Measurements from ENCODE around the gene LRP1B.
"Not testable (repeated sequence)": the region's sequence is repeated elsewhere in the genome, so short reads cannot be mapped to it uniquely, and the experiment has no call there.

LRP1B gene

DNA sequence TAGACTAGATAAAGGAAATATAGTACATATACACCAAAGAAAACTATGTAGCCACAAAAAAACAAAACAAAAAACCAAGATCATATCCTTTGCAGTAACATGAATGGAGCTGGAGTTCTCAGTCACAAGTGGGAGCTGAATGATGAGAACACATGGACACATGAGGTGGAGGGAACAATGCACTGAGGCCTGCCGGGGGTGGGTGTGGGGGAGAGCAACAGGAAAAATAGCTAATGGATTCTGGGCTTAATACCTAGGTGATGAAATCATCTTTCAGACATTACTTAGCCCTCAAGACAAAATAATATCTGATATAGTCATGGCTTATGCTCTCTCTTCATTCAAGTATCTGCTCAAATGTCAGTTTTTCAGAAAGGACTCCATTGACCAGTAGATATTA lies 930.6 kb downstream of the LRP1B start:
- no peak for DNase-seq

DNA sequence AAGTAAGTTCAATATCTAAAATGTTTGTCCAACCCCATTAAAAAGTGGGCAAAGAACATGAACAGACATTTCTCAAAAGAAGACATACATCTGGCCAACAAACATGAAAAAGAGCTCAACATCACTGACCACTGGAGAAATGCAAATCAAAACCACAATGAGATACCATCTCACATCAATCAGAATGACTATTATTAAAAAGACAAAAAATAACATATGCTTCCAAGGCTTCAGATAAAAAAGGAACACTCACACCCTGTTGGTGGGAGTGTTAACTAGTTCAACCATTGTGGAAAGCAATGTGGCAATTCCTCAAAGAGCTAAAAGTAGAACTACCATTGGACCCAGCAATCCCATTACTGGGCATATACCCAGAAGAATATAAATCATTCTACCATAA lies 931.1 kb downstream of the LRP1B start:
- DNase-seq = no peak

DNA sequence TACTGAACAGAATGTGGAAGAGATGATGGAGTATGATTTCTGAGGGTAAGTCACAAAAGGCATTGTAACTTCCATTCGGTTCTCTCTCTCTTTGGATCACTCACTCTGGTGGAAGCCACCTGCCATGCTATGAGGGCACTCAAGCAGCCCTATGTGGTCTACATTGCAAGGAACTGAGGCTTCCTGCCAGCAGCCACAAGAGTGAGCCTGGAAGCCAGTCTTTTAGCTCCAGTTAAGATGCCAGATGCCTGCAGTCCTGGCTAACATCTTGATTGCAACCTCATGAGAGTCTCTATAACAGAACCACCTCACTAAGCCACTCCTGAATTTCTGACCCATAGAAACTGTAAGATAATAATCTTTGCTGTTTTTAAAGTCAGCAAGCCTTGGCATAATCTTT lies 935.7 kb downstream of the LRP1B start:
- DNase-seq = no peak

DNA sequence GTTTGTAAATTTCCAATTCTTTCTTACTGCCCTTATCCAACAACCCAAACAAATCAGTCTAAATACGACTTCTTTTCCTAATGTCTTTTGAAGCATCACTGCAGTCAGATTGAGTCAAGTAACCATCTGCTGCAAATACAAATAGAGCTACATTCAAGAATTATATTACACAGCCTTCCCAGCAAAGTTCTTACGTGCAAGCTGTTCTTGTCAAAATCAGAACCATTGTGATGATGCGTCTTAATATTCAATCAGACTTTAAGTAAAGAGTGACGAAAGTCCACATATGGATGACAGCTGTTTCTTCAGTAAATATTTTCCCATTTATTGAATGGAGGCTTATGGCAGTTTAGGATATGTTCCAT lies 943.8 kb downstream of the LRP1B start:
- no peak for DNase-seq

DNA sequence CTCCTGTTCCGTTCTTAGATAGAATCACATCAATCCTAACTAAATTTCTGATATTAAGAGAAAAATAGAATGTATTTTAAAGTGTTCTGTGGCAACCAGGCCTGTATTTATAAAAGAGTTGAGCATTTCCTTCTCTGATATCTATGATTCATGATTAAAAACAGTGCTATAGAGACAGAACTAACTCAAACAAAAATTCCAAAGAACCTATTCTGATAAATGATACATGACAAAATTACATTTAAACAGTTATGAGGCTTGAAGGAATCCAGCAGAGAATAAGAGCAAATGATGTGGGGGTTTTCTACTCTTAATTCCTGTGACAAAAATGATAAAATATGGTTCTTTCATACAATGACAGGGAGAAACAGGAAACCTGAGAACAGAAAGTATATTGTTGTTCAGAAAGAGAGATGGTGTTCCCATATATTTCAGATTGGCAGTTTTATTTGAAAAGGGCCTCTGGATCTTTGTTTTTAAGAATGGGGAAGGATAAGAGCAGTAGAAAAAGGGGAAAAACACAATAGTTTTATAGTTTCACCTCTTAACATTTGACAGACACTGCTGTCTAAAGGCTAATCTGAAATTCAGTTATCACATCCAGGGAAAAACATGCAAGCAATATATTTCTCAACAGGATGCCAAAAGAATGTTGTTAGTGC lies 944.3 kb downstream of the LRP1B start:
- no peak for DNase-seq

DNA sequence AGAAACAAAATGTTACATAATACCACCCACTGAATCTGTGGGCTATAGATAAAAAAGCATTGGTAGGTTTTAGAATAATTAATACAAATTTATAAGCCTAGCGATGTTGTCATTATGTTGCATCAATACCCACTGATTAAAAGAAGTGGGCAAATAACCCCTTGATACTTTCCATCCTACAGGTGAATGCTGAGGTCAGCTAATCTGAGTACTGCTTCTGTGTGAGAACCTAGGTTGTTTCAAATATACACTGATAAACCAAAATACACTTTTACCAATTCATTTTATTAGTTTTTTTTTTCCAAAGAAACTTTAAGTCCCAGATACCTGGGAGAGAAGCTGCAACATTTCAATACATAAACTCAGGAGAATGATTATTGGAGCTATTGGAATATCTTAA lies 948.6 kb downstream of the LRP1B start:
- no peak for DNase-seq

DNA sequence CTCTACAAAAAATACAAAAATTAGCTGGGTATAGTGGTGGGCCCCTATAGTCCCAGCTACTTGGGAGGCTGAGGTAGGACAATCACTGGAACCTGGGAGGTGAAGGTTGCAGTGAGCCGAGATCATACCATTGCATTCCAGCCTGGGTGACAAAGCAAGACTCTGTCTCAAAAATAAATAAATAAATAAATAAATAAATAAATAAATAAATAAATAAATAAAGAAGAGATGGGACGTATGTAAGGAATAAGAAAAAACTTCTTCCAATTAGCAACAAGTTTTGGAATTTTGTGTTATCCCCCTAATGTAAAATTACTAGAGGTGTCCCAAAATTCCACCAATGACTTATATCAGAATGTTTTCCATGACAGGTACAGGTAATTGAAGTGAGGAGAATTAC lies 961.7 kb downstream of the LRP1B start:
- not testable (repeated sequence) for DNase-seq

DNA sequence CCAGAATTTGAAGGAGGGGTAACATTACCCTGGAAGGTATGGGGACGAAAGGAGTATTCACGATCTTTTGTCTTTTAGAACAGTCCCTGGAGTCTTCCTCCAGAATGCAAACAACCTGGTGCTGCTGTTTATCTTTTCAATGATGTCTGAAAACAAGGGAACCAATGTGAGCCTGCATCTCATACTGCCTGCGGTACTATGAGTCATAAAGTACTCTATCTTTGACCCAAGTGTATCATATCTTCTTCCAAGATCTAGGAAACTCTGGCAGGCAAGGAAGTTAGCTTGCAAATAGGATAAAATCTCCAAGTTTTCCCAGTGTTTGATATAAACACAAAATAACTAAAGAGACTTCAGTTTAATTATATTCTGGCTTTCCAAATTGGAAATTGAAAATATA lies 968.5 kb downstream of the LRP1B start:
- DNase-seq = no peak

DNA sequence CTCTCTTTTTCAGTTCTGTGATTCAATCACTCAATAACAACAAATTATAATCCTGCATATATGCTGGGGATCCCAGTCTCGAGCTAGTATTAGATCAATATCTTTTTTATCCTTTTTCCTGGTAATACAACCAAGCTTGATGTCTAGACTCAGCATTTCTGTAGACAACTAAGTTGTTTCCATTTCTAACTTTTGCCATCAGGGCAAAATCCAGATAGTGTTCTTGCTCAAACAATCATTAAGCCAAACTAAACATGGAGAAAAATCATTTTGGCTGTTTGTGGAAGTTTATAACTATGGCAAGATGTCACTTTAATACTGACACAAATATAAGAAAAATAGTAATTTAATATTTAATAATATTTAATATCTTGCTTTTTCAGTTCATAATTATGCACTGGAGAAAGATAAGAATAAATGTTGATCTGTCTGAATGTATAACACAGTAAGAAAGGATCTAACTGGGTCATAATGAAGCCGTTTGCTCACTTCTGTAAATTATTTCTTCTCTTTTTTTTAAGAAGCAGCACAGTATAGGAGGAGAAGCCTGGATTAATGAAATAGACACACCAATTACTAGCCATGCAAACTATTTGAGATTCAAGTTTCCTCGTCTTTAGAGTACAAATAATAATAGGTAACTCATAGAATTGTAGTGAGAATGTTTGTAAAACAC lies 979.1 kb downstream of the LRP1B start:
- DNase-seq = no peak

DNA sequence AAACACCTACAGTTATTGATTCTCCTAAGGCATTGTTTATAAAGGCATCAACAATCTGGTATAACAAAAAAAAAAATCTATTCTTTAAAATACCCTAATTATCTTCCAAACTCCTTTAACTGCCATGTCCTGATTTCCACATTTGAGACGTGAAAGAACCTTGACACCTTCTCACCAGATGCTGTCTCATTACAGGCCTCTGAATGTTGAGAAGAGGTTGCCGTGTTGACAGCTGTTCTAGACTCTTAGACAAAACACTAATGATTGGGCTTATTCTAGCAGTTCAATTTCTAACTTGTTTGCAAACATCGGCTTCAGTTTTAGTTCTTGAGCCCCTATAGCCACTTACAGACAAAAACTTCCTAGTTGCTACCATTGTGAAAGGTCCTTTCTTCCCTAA lies 988.8 kb downstream of the LRP1B start:
- DNase-seq = no peak

DNA sequence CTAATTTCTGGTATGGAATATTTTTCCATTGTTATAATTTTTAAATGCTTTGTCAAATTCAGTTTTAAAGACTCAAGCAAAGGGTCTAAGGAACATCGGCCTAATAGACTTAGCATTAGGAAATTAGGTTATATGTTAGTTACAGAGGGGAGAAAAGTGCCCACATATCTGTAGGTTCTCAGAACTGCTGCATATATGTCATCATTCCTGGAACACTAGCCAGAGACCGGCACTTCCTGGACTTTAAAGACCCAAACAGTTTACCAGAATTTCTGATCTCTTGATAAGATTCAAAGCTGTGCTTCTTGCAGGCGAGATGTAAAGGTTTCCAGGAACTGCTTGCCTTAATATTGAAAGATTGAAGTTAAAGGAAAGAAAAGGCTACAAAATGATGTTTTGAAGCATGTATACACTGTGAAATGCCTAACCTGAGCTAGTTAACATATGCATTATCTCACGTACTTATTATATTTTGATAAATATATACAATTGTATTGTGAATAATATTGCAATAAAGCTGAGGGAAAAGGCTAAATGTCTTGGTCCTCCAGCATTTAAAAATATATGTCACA lies 993.6 kb downstream of the LRP1B start:
- DNase-seq = no peak

DNA sequence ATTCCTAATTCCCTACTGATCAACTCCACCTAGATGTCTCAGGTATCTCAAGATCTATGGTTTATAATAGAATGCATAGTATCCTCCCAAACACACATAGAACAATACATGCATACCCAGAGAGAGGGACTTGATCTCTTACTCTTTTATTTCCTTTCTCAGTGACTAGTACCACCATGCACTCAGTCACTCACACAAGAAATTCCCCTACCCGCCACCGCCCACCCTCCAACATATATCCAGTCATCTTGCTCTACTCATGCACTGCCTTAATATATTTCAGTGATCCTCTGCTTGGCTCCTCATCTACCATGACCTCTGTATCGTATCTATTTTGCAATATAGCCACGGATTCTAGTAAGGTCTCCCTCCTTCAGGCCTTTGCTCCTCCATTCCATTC lies 996.9 kb downstream of the LRP1B start:
- DNase-seq = no peak

DNA sequence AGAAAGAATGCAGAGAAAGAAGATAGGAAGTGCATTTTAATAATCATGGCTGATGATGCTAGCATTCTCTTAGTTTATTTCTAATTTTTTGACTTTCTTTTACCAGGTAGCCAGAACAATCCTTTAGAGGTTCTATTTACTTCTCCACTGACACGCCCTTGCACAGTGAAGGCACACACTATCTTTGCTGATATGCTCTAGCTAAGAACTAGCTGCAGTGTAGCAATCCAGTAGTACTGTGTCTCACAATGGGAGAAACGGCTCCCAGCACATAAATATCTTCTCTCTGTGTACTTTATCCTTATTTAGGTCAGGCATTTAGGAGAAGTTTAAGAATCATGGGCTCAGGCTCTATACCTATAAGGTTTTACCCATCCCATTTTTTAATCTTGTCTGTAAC lies 1005.4 kb downstream of the LRP1B start:
- no peak for DNase-seq

DNA sequence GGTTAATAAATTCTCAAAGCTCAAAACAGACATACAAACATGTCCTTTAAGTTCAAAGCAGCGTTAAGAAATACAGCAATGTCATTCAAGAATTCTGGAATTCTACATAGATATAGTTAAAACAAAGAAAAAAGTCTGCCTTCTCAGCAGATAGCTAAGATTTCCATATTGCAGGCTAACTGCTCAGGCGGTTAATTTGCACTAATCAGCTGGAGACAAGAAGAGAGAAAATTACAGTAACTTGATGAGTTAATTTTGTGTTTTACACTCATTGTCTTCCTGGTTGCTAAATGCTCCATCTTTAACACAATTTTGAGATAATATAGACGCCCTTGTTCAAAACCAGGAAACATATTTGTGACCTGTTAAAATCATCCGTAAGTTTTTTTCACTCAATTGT lies 1012.0 kb downstream of the LRP1B start:
- DNase-seq = no peak

DNA sequence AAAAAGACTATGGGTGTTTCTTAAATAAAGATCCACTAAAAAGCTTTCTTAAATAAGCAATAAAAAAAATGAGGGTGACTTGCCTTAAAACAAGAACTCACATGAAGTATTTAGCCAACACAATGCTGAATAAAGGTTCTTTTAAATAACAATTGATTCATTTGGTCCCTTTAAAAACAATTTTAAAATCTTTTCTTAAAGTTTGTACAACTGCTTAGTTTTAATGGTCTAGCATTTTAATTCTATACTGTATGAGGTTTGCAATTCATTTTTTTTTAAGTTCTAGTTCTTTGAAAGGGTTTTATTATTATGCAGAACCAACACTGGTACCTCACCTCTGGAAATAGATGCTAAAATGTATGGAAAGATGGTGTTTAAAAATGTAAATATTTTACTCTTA lies 1017.5 kb downstream of the LRP1B start:
- no peak for DNase-seq

DNA sequence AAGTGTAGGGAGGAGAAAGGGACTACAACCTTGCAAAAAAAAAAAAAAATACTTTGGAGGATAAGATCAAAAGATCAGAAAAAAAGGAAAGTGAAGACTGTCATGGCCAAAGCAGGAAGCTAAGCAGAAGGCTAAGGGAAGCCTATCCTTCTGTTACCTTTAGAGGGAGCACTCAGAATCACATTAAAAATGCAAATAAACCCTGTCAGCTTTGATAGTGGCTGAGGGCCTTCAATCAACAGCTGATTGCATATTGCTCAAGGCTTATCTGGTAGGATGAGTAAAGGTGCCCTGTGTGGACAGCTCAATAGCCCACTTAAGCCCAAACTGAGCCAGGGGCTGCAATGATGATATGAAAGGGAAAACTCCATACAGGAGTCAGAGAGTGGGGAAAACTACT lies 1021.2 kb downstream of the LRP1B start:
- no peak for DNase-seq

DNA sequence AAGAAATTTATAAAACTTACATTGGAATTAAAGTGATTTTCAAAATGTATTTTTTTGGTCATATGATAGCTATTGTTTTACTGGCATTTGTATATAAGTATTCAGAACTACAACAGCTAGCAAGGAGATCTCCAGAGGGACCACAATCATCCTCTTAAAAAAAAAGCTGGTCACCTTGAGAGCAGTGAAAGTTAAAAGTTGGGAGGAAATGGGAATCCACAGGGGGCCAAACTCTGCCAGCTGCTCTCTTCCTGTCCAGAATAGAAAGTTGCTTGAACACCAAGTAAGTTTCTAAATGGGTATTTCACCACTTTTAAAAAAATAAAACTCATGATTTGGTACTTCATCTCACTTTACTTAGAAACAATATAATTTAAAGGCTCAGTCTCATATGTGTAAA lies 1025.1 kb downstream of the LRP1B start:
- DNase-seq = no peak

DNA sequence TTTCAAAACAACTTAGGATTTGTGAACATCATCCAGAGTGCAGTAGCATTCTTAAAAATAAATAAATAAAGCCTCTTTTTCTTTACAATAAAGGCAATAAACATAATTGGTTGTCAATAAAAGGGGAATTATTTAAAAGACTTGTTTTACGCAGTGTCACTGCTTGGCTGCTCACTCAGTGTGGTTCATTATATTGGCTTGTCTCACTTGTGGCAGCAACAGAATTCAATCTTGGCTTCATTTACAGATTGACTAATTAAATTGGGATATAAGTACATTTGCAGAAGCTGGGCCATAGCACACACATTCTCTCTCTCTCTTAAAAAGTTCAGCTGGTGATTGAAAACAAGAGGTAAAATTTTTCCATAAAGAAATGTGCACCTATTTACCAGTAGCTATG lies 1027.6 kb downstream of the LRP1B start:
- no peak for DNase-seq

DNA sequence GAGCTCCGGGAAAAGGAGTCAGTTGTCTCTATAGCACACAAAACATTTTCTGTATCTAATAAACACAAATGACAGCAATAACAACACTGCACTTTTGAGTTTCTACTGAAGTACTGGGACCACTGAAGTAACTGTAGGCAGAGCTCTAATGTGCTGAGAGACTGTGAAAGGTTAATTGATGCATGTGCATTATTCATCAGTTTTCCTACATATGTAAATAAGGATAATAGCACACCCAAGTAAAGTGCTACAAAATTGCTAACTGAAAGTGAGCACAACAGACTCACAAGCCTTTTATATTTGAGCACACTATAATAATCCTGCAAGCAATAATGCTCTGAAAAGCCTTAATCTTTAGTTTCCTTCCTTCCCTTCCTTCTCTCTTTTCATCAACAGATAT lies 1051.6 kb downstream of the LRP1B start:
- DNase-seq = no peak

DNA sequence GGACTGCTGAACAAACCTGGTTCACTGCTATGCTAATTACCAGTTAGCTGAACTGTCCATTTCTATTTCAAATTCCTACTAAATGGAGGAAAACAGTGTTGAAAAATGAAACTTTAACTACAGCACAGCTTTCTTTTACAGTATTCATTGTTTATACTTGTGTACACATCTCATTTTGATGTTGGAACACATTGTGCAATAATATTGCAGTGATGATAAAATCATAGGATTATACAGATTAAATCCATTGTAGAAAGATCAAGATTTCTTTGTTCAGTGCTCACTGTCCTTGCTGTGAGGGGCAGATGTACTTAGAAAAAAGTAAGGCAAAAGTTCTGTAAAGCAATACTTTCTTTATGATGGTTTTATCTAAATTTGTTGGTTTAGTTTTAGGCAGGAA lies 1055.1 kb downstream of the LRP1B start:
- DNase-seq = no peak

DNA sequence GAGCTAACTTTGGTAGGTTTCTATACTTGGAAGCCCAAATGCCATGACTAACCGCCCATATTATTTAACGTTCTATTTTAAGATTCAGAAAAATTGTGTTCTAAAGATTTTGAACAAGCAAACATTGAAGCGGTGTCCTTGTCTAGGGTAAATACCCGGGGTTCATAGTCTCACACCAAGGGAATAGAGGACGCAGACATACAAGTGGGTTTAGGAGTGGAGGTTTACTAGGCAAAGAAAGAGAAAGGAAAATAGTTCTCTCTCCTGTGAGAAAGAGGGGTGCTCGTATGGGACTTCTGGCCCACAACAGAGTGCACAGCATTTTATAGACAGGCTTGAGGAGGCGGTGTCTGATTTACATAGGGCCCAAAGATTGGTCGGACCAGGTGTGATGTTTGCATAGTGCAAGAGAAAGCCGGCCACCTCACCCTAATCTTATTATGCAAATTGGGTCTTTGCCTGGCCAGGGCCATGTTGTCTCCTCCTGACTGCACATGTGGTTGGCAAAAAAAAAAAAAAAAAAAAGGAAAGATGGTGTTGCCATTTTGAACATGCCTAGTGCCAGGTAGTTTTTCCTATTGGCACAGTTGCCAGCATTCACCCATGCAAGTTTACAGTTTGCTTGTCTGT lies 1062.6 kb downstream of the LRP1B start:
- DNase-seq = no peak

DNA sequence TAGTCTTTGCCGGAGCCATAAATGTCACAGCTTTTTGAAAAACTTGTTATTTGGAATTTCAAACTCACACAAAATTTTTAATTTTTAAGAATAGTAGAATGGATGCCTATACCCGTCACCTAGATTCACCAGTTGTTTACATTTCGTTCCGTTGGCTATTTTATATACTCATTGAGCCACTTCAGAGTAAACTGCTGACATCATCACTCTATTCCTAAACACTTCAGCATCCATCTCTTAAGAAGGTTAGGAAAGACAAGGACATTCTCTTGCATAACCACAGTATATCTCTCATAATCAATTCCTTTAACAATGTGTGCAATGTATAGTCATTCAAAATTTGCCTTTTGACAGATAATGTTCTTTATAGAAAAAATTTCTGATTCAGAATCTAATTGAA lies 1065.8 kb downstream of the LRP1B start:
- DNase-seq = no peak

DNA sequence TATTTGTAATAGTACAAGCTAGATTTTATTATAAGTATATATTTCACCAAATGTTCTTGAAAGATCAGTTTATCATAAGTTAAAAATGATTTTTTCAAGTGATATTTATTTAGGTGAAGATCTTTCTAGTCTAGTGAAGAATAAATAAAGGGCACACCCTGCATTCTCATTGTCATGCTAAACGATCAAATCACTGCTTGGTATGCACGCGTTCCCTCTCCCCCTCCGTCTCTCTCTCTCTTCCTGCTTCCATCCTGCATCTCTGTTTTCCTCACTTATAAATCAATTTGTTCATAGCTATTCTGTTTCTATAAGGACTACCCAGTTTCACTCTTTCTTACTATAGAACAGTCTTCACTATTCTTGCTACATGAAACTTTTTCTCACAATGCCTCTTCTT lies 1067.4 kb downstream of the LRP1B start:
- no peak for DNase-seq

DNA sequence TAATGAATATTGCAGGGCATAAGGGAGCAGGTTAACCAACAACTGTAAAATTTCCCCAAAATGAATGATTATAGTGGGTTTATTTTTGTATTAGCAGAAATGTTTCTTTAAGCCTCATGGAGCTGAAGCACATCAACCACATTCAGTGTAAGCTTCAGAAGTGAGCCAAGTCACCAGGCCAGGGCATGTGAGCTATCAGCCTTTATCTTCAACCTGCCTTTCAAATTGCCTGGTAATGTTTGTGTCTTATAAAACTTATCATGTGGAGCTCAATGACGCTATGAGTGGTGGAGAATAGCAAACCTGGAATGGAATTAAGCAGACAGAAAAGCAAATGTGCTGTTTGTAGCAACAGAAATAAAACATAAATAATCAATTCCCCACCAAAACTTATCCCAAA lies 1068.4 kb downstream of the LRP1B start:
- no peak for DNase-seq

All from stimulated activated CD8-positive, alpha-beta memory T cell treated with anti-CD3 and anti-CD28 coated beads, Interleukin-4, amount 100 ng/mL, for 48 hours (primary cell).